Coronary artery (tissue), 2 donors: Measurements from ENCODE around the gene TAF10.

ENCODE experiments used
- DNase-seq: peaks from one replicate; pipeline ENCODE4 v3.0.0-alpha.2; 2017; ENCODE audit warnings: low spot score
- H3K27ac ChIP-seq, 2 donors: fragments of 200-600 bp; sonication (generic); one replicate each; pipeline ENCODE4 v1.5.1; 2016 to 2019
- H3K4me3 ChIP-seq: fragments of 200-600 bp; sonication (generic); 2 replicates; pipeline ENCODE4 v1.5.1; 2016; ENCODE audit warnings: mild to moderate bottlenecking, moderate library complexity
- CTCF ChIP-seq: fragments of 200-600 bp; sonication (generic); IDR thresholded peaks from one replicate; pipeline ENCODE4 v1.5.1; 2019; ENCODE audit warnings: antibody characterized with exemption

The TAF10 gene

DNA sequence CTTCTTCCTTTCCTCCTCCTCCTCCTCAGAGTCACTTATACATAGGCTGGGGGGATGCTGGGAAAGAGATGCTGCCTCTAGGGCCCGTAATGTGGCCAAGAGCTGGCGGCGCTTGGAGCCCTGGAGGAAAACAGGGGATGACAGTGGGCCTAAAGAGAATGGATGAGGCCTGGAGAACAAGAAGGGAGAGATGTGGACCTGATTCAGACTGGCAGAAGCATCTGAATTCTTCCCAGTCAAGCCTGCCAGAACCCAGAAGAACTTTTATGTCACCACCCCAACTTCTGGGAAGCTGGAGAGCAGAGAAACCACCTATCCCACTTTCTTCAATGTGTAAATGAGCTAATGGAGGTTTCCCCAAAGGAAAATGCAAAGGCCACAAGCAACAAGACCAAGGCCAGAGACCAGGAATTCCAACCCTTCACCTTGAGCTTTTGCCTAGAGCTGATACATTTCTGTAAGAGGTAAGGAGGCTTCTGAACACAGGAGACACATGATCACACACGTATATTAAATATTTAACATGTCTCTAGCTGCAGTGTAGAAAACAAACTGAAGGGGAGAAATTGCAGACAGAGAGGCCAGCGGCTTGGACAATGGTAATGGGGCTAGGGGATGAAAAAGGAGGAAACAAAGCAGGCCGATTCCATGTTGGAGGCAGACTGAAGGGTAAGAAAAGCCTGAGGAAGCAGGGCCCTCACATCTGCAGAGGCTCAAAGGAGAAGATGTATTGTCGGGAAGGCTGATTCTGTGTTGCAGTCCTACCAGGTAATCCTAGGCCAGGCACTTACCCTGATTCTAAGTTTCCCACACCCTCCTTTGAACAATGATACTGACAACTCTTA, 9.7 kb downstream of the TAF10 start:
- Histone ChIP-seq H3K27ac (peak overlapping the region in 1 of 2 donors; percentile 93), H3K4me3 (peak overlapping the region; percentile 97)
- peak; percentile 38 for DNase-seq
- TF ChIP-seq CTCF: no peak

- peak; percentile 64 for DNase-seq
- Histone ChIP-seq H3K27ac (no peak overlapping the region), H3K4me3 (no peak overlapping the region)
- no peak for TF ChIP-seq CTCF
These were observed 11.0 kb downstream of the TAF10 start for GRCh38 chr11:6601041-6601461.

DNA sequence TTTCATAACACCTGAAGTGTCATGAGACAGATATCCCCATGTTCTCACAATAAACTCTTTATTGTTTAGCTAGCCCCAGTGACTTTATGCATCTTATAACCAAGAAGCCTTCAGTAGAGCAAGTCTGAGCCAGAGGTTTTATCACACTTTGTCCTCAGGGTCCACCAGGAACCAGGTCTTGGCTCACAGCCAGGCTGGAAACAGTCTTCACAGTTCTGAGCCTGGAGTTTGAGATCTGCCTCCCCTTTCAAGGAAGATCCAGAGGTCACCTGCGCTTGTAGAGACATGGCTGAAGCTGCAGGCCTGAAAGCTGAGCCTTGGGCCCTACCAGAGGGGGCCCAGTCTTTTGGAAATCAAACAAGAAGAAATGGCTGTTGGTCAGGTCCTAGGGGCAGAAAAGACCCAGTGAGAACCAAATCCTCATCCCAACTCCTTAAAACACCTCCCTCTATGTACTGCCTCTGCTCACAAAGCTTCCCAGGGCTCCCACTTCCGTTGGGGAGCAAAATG, 12.1 kb downstream of the TAF10 start:
- no peak for TF ChIP-seq CTCF
- peak; percentile 52 for DNase-seq
- Histone ChIP-seq H3K27ac (no peak overlapping the region), H3K4me3 (no peak overlapping the region)

- TF ChIP-seq CTCF: no peak
- DNase-seq: peak; percentile 38
- Histone ChIP-seq H3K27ac (no peak overlapping the region), H3K4me3 (no peak overlapping the region)
These were observed 12.6 kb downstream of the TAF10 start for GRCh38 chr11:6599449-6599848.

GRCh38 chr11:6598555-6598954, 13.5 kb downstream of the TAF10 start:
- TF ChIP-seq CTCF: no peak
- no peak overlapping the region for H3K4me3 ChIP-seq
- peak overlapping the region; percentile 52 to 70 for H3K27ac ChIP-seq
- DNase-seq: no peak

DNA sequence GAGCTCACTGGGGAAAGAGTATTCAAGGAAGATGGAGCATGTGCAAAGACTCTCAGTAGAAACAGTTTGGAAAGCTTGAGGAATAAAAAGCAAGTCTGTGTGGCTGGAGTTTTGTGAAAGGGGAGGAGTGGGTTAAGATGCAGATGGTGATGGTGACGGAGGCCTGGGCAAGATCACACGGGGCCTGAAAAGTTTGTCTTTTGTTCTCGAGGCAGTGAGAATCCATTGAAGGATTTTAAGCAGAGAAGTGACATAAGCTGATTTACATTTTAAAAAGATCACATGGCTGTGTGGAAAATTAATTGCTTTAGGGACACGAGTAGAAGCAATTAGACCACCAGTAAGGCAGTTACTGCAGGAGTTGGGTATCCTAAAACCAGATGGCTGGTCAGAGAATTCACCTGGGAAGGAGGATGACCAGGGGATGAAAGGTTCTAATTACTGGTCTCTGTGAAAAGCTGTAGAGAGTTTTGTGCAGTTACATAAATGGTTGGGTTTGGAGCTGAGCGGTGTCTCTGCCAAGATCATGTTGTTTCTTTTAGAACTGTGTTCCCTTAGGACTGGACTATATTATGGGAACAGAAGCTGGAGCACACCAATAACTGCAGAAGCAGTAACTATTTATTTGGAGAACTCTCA, 15.7 kb downstream of the TAF10 start:
- TF ChIP-seq CTCF: no peak
- DNase-seq: peak; percentile 22
- peak overlapping the region; percentile 70 to 79 for H3K27ac ChIP-seq
- H3K4me3 ChIP-seq: no peak overlapping the region
